Hematopoietic multipotent progenitor cell treated with erythropoietin and hydrocortisone succinate and interleukin-3 and kit ligand, for 15 days (in vitro differentiated cells): ENCODE measurements around the gene RASSF1.

Experiments
- DNase-seq: peaks from one replicate; pipeline ENCODE4 v3.0.0-alpha.2; 2015; ENCODE audit warnings: low spot score

Gene RASSF1, protein sequence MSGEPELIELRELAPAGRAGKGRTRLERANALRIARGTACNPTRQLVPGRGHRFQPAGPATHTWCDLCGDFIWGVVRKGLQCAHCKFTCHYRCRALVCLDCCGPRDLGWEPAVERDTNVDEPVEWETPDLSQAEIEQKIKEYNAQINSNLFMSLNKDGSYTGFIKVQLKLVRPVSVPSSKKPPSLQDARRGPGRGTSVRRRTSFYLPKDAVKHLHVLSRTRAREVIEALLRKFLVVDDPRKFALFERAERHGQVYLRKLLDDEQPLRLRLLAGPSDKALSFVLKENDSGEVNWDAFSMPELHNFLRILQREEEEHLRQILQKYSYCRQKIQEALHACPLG

DNA sequence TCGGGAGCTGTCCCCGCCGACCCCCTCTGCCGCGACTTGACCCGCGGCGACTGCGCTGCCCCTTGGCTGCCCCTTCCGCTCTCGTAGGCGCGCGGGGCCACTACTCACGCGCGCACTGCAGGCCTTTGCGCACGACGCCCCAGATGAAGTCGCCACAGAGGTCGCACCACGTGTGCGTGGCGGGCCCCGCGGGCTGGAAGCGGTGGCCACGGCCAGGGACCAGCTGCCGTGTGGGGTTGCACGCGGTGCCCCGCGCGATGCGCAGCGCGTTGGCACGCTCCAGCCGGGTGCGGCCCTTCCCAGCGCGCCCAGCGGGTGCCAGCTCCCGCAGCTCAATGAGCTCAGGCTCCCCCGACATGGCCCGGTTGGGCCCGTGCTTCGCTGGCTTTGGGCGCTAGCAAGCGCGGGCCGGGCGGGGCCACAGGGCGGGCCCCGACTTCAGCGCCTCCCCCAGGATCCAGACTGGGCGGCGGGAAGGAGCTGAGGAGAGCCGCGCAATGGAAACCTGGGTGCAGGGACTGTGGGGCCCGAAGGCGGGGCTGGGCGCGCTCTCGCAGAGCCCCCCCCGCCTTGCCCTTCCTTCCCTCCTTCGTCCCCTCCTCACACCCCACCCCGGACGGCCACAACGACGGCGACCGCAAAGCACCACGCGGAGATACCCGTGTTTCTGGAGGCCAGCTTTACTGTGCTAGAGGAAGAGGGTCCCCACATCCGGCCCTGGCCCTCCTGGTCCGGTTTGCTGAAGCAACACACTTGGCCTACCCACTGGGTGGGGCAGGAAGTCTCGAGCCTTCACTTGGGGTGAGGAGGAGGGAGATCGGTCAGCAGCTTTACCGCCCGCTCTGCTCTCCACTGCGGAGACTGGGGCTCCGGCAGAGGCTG is at the start of gene RASSF1:
Gene RASSF1, minus strand, starts transcription at position 389 of the 882 bp plus-strand sequence. Its CDS starts 31 bp downstream, at position 358.
- peak; percentile 77 for DNase-seq

DNA sequence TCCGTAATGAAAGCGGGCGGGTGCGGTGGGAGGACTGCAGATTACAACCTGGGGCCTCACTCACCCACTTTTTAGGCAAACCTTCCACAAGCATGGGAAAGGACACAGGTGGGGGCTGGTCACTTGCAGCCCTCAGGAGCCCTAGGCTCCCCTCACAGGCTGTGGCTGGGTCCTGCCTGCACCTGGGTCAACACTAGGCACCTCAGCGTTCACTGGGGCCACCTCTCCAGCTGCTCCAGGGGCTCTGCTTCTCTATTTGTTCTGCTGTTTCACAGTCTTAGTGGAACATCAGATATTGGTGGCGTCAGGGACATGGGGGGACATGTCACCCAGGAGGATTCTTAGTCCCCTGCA is 48.8 kb upstream of the RASSF1 start:
- DNase-seq = no peak

DNA sequence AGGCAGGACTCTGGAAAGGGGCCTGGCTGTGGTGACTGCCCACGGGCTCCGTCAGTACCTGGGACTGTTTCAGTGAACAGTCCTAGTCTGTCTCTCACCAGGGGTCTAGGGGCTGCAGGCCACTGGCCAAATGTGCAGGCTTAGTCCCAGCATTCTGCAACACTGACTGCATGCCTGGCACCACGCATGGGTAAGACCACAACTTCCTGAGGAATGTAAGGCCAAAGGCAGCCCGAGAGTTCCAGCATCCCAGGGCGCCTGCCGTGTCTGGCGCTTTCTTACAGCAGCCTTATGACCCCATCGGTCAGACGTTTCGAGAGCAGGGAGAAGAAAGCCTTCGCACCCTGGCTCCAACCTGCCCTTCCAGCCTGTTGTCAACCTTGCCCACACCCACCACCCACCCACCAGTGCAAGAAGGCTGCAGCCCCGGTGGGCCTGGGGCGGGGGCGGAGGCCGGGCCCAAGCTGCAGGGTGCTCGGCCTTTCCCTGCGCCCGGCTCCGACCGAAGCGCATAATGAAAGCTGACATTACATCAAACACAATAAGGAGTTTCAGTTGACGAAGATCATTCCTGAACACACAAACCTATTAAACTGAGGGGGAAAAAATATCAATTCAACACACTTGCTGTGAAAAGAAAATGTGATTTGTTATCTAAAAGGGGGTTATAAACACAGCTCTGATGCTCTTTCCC is 48.2 kb upstream of the RASSF1 start:
- DNase-seq = no peak

DNA sequence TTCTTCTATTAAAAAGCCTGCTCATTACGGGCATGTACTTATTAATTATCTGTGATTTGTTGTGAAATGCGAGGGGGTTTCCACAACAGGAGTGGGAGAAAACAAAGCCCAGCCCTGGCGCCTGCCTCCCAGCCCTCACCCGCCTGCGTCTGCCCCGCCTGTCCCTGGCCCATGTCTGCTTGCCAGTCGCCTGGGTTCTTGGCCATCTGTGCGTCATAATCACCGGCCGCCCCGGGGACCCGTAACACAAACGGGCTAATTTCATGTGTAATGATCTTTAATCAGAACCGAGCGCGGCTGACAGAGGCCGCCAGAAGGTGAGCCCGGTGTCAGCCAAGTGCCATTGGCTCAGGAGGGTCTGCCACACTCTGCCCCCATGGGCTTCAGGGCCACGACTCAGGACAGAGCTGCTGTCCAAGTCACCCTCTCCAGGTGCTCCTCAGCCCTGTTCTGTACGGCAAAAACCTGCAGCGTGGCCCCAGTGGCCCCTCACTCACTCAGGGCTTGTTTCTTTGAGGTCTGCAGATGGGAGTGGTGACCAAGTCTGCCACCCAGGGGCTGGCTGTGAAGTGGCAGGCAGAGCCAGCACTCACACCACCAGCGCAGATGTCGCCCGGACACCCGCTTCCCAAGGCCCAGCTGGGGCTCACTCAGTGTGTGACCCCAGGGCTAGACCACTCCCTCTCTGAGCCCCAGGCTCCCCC is 47.5 kb upstream of the RASSF1 start:
- peak; percentile 17 for DNase-seq

DNA sequence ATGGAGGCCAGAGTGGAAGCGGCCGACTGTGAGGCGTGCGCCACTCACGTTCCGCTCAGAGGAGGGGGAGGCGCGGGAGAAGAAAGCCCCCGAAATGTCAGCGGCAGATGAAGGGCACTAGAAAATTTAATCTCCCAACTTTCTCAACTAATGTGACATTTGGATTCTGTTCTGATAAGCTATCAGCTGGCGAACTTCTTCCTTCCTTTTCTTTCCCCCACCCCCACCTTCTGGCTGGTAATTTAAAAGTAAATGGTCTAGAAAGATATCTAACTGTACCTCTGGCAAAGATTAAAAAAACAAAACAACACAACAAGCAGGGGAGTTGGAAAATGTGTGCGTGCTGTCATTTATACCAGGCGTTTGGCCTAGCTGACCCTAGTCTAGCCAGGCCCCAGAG is 45.1 kb upstream of the RASSF1 start:
- no peak for DNase-seq

DNA sequence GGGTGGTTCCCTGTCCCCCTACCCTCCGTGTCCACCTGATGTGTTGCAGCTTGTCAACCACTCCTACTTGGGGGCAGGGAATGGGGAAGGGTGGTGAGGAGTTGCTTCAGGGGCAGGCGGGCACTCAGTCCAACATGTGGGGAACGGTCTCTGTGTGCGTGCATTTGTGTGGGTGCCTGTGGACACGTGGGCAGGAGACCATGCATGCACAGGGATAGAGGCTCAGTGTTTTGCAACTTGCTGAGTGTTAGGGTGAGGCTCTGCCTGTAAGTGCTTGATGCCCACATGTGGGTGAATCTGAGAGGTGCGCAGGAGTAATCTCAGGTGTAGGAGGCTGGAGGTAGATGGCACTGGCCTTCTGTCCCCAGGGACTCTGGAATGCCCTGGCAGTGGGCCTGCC is 43.1 kb upstream of the RASSF1 start:
- DNase-seq = no peak

DNA sequence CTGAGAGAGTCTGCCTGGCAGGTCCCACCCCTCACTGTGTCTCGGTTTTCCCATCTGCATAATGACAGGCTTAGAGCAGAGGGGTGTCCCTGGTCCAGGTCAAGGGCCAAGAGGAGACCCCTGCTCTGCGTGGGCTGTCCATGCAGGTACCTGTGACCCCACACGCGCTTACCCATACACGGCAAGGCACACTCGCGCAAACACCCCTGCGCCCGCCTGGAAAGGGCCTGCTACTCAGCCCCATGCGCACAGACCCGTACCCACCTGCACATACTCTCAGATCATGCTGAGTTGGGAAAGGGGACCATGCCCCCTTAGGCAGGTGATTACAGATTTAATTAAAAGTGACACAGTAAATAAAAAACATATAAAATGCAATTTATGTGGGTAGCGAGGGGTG is 42.1 kb upstream of the RASSF1 start:
- no peak for DNase-seq

DNA sequence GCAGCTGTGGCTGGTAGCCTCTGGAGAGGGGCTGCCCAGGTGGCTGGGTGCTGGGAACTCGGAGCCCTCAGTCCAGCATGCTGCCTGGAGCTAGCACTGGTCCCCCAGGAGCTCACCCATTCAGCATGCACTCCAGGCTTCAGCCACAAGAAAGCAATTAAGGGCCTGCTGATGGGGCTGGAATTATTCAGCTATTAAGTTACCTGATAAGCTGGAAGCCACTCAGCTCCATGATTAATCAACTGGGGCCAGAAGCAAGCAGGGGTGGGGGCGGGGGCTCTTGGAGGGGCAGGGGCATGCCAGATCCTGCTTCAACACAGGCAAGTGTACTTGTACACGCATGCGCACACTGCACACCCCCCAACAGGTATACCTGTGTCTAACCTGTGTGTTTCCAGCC is 40.7 kb upstream of the RASSF1 start:
- peak; percentile 38 for DNase-seq

DNA sequence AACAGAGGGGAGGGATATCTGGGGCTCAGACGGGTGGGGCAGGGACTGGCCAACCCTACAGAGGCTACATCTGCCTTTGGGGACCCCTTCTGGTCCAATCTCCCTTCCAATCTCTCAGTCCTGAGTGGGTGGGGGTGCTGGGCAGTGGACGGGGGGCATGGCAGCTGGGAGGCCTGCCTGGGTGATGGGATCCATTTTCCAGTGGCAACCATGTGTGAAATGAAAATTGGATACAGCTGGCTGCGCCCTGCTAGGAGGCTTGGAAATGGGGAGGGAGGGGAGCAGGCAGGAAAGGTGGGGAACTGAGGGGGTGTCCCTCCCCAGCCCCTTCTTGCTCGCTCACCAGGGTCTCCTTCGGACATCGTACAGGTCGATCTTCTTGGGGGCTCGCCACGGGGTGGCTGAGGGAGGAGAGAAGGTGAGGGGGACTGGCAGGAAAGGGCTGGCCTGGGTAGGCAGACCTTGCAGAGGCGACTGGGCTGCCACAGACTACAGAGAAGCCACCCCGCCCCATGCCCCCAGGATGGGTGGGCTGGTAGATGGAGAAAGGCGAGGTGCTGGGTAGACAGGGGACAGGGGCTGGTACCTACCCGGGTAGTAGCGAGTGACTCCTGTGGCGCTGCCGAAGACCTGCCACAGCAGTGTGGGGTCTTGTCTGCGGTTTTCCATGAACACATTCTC is 39.9 kb upstream of the RASSF1 start:
- DNase-seq = no peak

DNA sequence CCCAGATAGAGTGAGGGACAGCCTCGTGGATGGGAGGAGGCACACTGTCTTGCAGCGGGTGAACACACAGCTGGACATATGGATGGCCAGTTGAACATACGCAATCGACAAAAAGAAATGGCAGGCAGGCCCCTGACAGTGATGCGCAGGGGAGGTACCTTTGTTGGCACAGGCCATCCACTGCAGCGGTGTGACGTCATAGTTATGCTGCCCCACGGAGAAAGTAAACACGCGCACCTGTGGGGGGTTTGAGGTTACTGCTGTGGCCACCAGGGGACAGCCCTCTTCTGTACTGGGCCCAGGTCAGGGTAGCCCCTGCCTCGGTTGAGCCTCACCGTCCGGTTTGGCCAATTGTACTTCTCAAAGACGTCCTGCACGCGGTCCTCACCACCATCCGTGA is 38.1 kb upstream of the RASSF1 start:
- DNase-seq = no peak

DNA sequence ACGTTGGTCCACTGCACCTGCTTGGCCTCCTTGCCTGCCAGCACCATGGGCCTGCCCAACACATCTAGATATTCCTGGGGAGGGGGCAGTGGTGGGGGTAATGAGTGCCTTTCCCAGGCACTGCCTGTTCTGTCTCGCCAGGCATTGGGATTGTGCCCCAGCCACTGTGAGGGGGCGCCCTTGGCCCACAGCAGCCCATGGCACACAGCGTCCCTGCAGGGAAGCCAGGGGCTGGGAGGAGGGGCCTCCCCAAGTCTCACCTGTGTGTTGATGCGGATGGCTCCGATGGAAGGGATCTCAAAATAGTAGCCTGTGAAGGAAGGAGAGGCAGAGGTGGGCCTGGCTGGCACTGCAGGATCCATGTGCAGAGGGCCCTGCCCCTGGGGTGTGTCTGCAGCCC is 37.4 kb upstream of the RASSF1 start:
- DNase-seq = no peak

DNA sequence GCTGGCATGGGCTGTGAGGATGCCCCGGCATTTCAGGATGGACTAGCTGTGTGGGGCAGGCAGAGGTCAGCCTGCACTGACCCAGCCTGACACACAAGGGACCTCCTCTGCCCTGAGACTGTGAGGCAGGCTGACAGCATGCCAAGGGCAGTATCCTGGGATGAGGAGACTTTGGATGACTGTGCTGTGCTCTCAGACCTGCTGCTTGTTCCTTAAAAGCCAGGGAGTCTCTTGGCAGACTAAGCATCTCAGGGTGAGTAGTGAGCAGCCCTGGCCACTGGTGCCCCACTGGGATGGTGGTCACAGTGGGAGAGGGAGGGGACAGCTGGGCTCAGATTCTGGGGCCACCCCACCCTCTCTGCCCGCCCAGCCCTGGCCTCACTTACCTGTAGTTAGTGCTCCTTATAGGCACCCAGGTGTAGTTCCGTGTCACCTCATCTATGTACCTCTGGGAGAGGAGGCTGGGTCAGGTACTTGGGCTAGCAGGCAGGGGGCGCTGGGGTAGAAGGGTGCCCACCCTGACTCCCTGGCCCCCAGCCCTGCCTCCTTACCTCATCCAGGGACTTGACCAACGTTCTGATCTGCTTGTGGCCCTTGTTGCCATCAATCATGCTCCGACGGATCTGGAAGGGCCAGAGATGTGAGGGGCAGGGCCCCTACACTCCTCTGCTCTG is 34.8 kb upstream of the RASSF1 start:
- DNase-seq = no peak

DNA sequence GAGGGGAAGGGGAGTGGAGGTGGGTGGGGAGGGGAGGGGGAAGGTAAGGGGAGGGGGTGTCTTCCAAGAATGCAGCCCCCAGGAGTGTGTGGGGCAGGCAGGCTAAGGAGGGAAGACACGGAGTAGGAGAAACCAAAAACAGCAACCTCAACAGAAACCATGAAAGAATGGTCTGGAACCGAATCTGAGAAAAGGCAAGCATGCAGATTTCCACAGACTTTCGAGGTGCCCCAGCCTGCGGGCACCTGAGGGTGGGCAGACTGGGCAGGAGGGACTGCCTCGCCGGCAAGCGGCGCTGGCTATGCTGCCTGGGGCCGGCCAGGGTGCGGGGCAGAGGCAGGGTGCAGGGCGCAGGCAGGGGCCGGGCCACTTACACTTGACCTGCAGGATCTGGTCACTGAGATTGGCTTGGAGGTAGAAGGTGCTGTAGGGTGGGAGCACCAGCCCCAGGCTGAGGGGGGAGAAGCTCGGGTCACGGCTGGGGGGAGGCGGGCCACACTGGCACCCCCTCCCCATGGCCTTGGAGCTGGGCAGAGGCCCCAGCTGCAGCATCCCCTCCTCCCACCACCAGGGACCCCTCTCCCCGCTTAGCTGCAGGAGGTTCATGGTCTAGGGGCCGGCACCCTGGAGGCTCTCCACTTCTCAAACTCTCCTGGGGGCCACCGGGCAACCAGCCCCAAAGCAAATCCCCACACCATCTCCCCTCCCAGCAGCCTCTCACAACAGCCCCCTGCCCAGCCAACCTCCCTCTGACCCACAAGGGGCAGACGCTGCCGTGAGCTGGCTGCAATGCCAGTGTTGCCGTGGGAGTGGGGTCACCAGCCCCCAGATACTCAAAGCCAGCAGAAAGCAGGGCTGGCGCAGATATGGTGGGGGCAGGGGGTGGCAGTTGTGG is 34.0 kb upstream of the RASSF1 start:
- DNase-seq = no peak

DNA sequence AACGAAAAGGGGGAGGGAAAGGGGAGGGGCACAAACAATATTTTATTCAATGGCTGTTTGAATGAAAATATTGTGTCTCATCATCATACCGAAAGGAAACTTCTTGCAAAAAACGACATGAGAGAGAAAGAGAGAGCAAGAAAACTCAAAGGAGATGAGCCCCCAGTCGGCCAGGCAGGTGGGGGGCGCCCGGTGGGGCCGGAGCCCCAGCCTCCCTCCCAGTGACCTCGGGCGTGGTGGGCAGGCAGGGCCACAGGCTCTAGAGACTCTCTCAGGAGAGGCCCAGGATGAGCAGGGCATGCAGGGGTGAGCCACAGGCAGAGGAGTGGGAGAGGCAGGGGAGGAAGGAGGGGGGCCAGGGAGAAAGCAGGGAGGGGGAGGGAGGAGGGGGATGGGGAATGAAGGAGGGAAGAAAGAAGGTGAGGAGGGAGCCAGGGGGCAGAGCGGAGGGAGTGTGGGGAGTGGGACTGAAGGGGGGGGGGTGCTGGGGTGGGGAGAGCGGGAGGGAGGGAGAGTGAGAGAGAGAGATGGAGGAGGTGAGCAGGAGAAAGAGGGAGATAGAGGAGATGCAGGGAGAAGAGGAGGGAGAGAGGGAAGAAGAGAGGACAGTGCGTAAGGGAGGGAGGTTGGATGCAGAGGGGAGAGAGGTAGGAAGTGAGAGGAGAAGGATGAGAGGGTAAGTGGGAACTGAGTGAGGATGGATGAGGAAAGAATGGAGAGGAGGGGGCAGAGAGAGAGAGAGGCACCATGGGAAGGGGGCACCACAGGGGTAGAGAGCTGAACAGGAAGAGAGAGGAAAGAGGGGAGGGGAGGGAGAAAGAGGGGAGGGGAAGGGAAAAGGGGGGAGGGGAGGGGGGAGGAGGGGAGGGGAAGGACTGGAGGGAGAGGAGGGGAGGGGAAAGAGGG is 32.8 kb upstream of the RASSF1 start:
- DNase-seq = no peak

DNA sequence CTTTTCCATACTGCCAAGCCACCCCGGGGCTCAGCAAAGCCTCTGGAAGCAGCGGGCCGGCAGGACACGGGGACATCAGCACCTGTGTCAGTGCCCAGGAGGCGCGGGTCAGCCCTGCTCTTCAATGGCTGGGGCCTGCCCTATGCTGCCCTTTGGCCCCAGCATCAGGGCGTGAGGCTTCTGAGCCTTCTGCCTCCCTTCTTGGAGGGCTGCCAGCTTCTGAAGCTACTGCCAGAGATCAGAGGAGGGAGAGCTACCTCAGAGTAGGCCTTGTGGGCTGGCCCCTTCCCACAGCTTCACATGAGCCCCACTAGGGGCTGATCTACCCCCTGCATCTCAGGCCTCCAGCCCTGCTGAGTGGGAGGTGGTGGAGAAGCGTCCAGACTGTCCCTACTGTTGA is 31.7 kb upstream of the RASSF1 start:
- DNase-seq = peak; percentile 73

DNA sequence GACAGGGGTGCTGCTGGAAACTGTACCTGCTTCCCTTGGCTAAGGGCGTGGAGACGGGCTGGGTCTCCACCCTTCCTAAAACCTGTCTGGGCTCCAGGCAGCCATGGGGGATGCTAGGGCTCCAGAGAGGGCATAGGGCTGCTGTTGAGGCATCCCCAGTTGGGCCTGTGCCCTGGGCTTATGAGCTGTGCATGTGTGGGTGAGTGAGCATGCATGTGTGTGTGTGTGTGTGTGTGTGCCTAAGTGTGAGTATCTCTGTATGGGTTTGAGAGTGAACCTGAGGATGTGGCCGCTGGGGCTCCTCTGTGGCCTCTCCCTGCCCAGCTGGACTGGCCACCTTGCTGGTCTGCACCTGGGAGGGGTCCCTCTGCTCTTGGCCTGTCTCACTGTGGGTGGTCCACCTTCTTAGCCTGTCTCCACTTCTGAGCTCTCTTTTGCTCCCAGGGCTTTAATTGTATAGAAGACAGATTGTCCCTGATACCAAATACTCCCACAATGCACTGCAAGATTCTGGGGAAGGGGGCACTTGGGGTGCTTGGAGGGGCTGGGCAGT is 30.6 kb upstream of the RASSF1 start:
- no peak for DNase-seq

DNA sequence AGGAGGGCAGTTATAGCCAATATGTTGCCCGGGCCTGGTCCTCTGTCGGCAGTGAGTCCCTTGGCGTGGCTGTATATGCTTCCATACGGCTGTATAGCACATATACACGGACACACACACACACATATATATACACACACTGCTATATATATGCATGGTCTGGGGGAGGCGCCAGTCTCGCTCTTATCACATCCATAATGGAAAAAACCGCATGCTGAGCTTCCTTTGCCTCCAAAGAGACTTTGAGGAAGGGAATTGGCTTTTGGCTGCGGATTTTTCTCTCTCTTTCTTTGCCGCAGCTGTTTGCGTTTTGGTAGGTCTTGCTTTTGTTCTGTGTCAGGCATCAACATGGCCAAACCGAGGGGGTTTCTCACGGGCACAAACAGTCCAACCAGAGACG is 30.0 kb upstream of the RASSF1 start:
- DNase-seq = no peak

DNA sequence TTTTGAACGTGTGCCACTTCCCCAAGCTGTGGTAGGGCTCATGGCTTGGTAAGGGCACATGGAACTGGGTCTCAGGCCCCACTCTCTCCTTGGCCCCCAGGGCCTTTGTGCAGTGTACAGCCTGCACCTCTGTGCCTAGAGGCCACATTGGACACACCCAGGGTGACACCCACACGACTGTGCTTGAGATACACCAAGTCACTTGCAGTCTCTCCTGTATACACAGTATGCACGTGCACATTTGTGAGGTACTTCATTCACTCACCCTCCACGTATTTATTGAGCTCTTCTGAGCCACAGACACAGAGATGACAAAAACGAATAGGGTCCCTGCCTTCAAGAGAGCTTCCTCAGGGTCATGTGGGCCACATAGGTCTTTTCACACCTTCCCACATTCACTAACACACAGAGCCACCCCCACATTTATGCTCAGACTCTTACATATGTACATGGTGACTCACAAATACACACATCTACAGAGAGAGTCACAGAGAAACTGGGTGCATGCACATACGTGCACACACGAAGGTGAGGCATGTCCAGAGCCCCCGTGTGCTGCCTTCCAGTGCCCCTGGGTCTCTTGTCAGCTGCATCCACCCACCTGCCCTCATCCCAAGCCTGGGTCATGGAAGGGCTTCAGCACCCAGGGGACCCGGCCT is 28.5 kb upstream of the RASSF1 start:
- no peak for DNase-seq
